Endothelial cell of umbilical vein (primary cell): ENCODE results near the gene TCP11L2. TPM values are rescaled to one million over a fixed set of nuclear protein-coding genes. Genes with fewer than 3 reads are reported as not detected.
A peak's percentile ranks its signal among the peaks of the same experiment; 100 is the strongest.

Experiments
- BruUV-seq: library from RNA; stranded (reverse); fragments of 400-500 nt; replicated peaks from 2 replicates; lab custom pipeline; 2021; lab: Mats Ljungman, UMichigan
- CTCF ChIA-PET: fragments of 300-600, 350-600 bp; sonication (Branson Sonifier 250); formaldehyde crosslinking; loops from one replicate; lab custom pipeline; 2021; ENCODE audit warnings: antibody characterized with exemption, inconsistent platforms; lab: Charles Lee
- POLR2A ChIA-PET: fragments of 300-600, 350-600 bp; sonication (Branson Sonifier 250); formaldehyde crosslinking; loops from one replicate; lab custom pipeline; 2021; ENCODE audit warnings: antibody characterized with exemption, inconsistent platforms; lab: Charles Lee
- DNase-seq: peaks from one replicate; pipeline ENCODE4 v3.0.0-alpha.2; 2011; ENCODE audit warnings: low read depth, low spot score
- FAIRE-seq: peaks from 2 replicates; lab custom pipeline; 2011; peaks lifted over from hg19 to GRCh38; lab: Jason Lieb, UNC
- H2AFZ ChIP-seq: 2 replicates; pipeline ENCODE4 v1.6.0; 2012; ENCODE audit warnings: low read depth, low read length, control low read depth, inconsistent platforms
- H3K27ac ChIP-seq: 2 replicates; pipeline ENCODE4 v1.5.1; 2011; ENCODE audit warnings: low read depth, mild to moderate bottlenecking, control low read depth, low read length, moderate library complexity; ENCODE audit not compliant: insufficient read depth
- H3K27me3 ChIP-seq, 2 experiments: 2 replicates each; pipeline versions ENCODE4 v1.6.0 to v1.6.1; 2011; ENCODE audit warnings: low read length in 2 of 2, mixed read lengths in 1 of 2; ENCODE audit not compliant: control insufficient read depth in 2 of 2, insufficient read depth in 2 of 2
- H3K36me3 ChIP-seq, 2 experiments: 2 replicates in 1 of 2; 3 replicates in 1 of 2; pipeline ENCODE4 v1.5.1; 2011; ENCODE audit warnings: low read length in 2 of 2, mild to moderate bottlenecking in 1 of 2, moderate library complexity in 1 of 2; ENCODE audit not compliant: control insufficient read depth in 2 of 2, insufficient read depth in 2 of 2; ENCODE audit errors: extremely low read depth in 1 of 2
- H3K4me1 ChIP-seq: 3 replicates; pipeline ENCODE4 v1.5.1; 2011; ENCODE audit warnings: mild to moderate bottlenecking, low read length; ENCODE audit not compliant: control insufficient read depth, insufficient read depth; ENCODE audit errors: extremely low read depth
- H3K4me2 ChIP-seq: 2 replicates; pipeline ENCODE4 v1.6.1; 2011; ENCODE audit warnings: low read length, control low read depth, mixed read lengths; ENCODE audit not compliant: insufficient read depth
- H3K4me3 ChIP-seq, 3 experiments: fragments of 200-600 bp in 1 of 3; sonication (generic), shearing (Covaris generic) in 1 of 3; replicated peaks in 1 of 3; 2 replicates each; pipeline ENCODE4 v1.5.1; 2011 to 2016; ENCODE audit warnings: control low read depth in 3 of 3, low read length in 3 of 3, mild to moderate bottlenecking in 2 of 3, inconsistent platforms in 1 of 3, low read depth in 1 of 3, moderate library complexity in 1 of 3; ENCODE audit not compliant: insufficient read depth in 1 of 3
- H3K79me2 ChIP-seq: 2 replicates; pipeline ENCODE4 v1.6.0; 2012; ENCODE audit warnings: low read length, inconsistent platforms; ENCODE audit not compliant: control insufficient read depth, insufficient read depth
- H3K9ac ChIP-seq: replicated peaks from 2 replicates; pipeline ENCODE3; 2011; ENCODE audit warnings: low read length, control low read depth; ENCODE audit not compliant: insufficient read depth; ENCODE audit errors: extremely low read depth
- H3K9me1 ChIP-seq: replicated peaks from 3 replicates; pipeline ENCODE4 v1.6.0; 2011; ENCODE audit warnings: mild to moderate bottlenecking, low read length; ENCODE audit not compliant: control insufficient read depth, insufficient read depth; ENCODE audit errors: extremely low read depth
- H3K9me3 ChIP-seq: replicated peaks from 2 replicates; pipeline ENCODE4 v1.5.1; 2012; ENCODE audit warnings: low read length, inconsistent platforms; ENCODE audit not compliant: control insufficient read depth, insufficient read depth
- H4K20me1 ChIP-seq: replicated peaks from 2 replicates; pipeline ENCODE3; 2011; ENCODE audit warnings: mild to moderate bottlenecking, low read length; ENCODE audit not compliant: control insufficient read depth, insufficient read depth; ENCODE audit errors: extremely low read depth
- FOS ChIP-seq: IDR thresholded peaks from 2 replicates; pipeline ENCODE4 v1.6.1; 2011; ENCODE audit warnings: mild to moderate bottlenecking, low read length, moderate library complexity, borderline replicate concordance; ENCODE audit not compliant: insufficient read depth
- GATA2 ChIP-seq: IDR thresholded peaks from 2 replicates; pipeline ENCODE4 v1.7.0; 2011; ENCODE audit warnings: low read depth, mild to moderate bottlenecking, moderate library complexity, mixed read lengths, low read length; ENCODE audit not compliant: insufficient read length, insufficient read depth
- JUN ChIP-seq: IDR thresholded peaks from 2 replicates; pipeline ENCODE4 v1.6.1; 2011; ENCODE audit warnings: borderline replicate concordance, low read depth; ENCODE audit not compliant: insufficient read length, insufficient read depth
- POLR2A ChIP-seq: IDR thresholded peaks from 2 replicates; pipeline ENCODE4 v1.6.1; 2012; ENCODE audit warnings: low read depth, mild to moderate bottlenecking, control low read depth, low read length
- dilution Hi-C: fragments of 300-500 bp; cut with MboI; formaldehyde crosslinking; loops from one replicate; pipeline ENCODE4 v1.15.0; 2019; ENCODE audit warnings: low sequenced_read_pairs; ENCODE audit not compliant: extremely low pct_ligation_motif_present
- intact Hi-C: fragments of 100-400 bp; cut with micrococcal nuclease; formaldehyde crosslinking; loops from one replicate; pipeline ENCODE4 v1.10.0; 2022
- polyA plus RNA-seq, 4 experiments: library from polyadenylated mRNA; depleted of rRNA in 3 of 4; stranded (reverse) in 3 of 4; unstranded in 1 of 4; fragments of >200 nt; gene quantifications; 2 replicates each; pipeline versions ENCODE4 v1.2.1 to v1.2.3, GENCODE V29; 2011 to 2012; ENCODE audit warnings: missing spikeins in 1 of 4
- total RNA-seq: library from RNA; stranded (reverse); gene quantifications from 2 replicates; pipeline ENCODE4 v1.2.3, GENCODE V29; 2021
- TF ChIP-seq, protein P1 (sequence below), 2 donors: IDR thresholded peaks; 1 replicate in 1 of 2; 2 replicates in 1 of 2; pipeline ENCODE4 v1.5.1; 2011; ENCODE audit warnings: low read length in 2 of 2, mild to moderate bottlenecking in 2 of 2, moderate library complexity in 2 of 2, control low read depth in 1 of 2, inconsistent platforms in 1 of 2, low read depth in 1 of 2; ENCODE audit not compliant: insufficient read depth in 1 of 2; ENCODE audit errors: extremely low read depth in 1 of 2

The TCP11L2 gene
- total and polyA plus RNA-seq, 2 donors (not counting 3 experiments of a cell fraction or from before 2014, with no cell fraction given): 6.0 to 18.7 TPM

DNA sequence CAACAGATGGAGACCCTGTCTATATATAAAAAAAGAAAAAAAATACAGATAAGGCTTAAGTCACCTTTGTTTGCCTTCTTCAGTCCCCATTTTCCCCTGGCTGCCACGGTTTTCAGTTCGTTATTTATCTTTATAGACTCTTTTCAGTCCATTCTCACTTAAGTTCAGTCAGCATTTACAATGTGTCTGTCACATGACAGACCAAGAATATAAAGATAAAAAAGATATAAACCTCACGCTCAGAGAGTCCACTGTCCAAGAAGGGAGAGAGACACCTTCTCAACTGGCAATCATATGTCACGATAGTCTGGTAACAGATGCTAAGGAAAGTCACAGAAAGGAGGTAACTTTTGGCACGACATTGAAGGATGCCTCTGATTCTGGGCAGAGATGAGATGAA, 41.6 kb downstream of the TCP11L2 start:
- DNase-seq (no peak), FAIRE-seq (no peak)
- Histone ChIP-seq H3K27ac (no peak overlapping the region), H3K4me2 (no peak overlapping the region), H4K20me1 (no peaks in the 10 kb centered on the region), H3K36me3 (peaks cover 0 to 3% of the 10 kb centered on the region in 2 experiments), H3K9ac (no peak overlapping the region), H3K27me3 (no peaks in the 10 kb centered on the region), H2AFZ (no peak overlapping the region), H3K9me3 (no peaks in the 10 kb centered on the region), H3K79me2 (no peaks in the 10 kb centered on the region), H3K4me3 (no peak overlapping the region), H3K9me1 (no peaks in the 10 kb centered on the region), H3K4me1 (no peaks in the 10 kb centered on the region)
- intact Hi-C loops: no loop called here
- dilution Hi-C loops: no loop called here
- BruUV-seq: no TSS peak
- CTCF ChIA-PET: no interaction called here
- POLR2A ChIA-PET: no interaction called here
- TF ChIP-seq POLR2A: no peak
- TF ChIP-seq, protein P1, sequence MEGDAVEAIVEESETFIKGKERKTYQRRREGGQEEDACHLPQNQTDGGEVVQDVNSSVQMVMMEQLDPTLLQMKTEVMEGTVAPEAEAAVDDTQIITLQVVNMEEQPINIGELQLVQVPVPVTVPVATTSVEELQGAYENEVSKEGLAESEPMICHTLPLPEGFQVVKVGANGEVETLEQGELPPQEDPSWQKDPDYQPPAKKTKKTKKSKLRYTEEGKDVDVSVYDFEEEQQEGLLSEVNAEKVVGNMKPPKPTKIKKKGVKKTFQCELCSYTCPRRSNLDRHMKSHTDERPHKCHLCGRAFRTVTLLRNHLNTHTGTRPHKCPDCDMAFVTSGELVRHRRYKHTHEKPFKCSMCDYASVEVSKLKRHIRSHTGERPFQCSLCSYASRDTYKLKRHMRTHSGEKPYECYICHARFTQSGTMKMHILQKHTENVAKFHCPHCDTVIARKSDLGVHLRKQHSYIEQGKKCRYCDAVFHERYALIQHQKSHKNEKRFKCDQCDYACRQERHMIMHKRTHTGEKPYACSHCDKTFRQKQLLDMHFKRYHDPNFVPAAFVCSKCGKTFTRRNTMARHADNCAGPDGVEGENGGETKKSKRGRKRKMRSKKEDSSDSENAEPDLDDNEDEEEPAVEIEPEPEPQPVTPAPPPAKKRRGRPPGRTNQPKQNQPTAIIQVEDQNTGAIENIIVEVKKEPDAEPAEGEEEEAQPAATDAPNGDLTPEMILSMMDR (IDR thresholded peaks at IDR 0.05; ENCODE audit: extremely low read depth in 1 of 2, insufficient read depth in 1 of 2, low read depth in 1 of 2, low read length in 2 of 2): no peak
- no peak for TF ChIP-seq FOS
- no peak for TF ChIP-seq GATA2
- TF ChIP-seq JUN: no peak

DNA sequence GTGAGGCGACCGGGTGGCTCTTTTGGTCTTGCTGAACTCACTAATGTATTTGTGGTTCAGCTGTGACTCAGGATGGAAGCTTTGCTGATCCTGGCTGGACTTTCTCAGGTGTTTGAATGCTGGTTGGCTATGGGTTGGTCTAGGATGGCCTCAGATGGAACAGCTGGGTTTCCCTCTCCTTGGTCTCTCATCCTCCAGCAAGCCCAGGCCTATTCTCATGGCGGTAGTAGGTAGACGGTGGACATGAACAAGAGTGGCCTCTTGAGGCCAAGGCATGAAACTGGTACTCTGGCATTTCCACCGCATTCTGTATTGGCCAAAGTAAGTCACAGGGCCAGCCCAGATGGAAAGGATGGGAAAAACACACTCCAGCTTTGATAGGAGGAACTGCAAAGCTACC, 43.2 kb downstream of the TCP11L2 start:
- no peaks in the 10 kb centered on the region for H4K20me1 ChIP-seq
- dilution Hi-C loops: no loop called here
- H2AFZ ChIP-seq: no peak overlapping the region
- FAIRE-seq (peak; percentile 72), DNase-seq (peak; percentile 67)
- peaks cover 0 to 3% of the 10 kb centered on the region in 2 experiments for H3K36me3 ChIP-seq
- TF ChIP-seq, protein P1 (IDR thresholded peaks at IDR 0.05; ENCODE audit: extremely low read depth in 1 of 2, insufficient read depth in 1 of 2, low read depth in 1 of 2, low read length in 2 of 2): peak; percentile 33 to 54
- TF ChIP-seq JUN: no peak
- no peaks in the 10 kb centered on the region for H3K4me1 ChIP-seq
- no peaks in the 10 kb centered on the region for H3K9me3 ChIP-seq
- no peaks in the 10 kb centered on the region for H3K9me1 ChIP-seq
- BruUV-seq: no TSS peak
- POLR2A ChIA-PET: no interaction called here
- no peak overlapping the region for H3K4me2 ChIP-seq
- no peaks in the 10 kb centered on the region for H3K79me2 ChIP-seq
- CTCF ChIA-PET: interaction anchor here (0.8 to 2.4 kb wide), 10 partner anchors 10 to 122 kb away, joined by 3 to 38 read pairs (median 4); partner anchors contain the start of gene POLR3B
- H3K27ac ChIP-seq: no peak overlapping the region
- H3K9ac ChIP-seq: no peak overlapping the region
- intact Hi-C loops: loop anchor here (1.0 to 5.0 kb wide), 4 partner anchors 43 to 118 kb away; partner anchors contain the start of genes CKAP4 and TCP11L2
- peaks cover 3 to 5% of the 10 kb centered on the region in 2 experiments for H3K27me3 ChIP-seq
- H3K4me3 ChIP-seq: no peak overlapping the region
